GM23248 (cell line): ENCODE results near the gene ASAP2.

ENCODE experiments used
- EZH2 ChIP-seq: fragments of 200-600 bp; sonication (generic); IDR thresholded peaks from 2 replicates; pipeline ENCODE4 v1.6.1; 2018; ENCODE audit warnings: antibody characterized with exemption, mild to moderate bottlenecking; ENCODE audit not compliant: insufficient read depth, poor library complexity, severe bottlenecking
- EZH2phosphoT487 ChIP-seq: fragments of 200-600 bp; sonication (generic); IDR thresholded peaks from 2 replicates; pipeline ENCODE4 v1.6.1; 2018; ENCODE audit warnings: antibody characterized with exemption, moderate library complexity, mild to moderate bottlenecking, low read depth; ENCODE audit not compliant: insufficient read depth

GRCh38 chr2:9179572-9180201, 26.9 kb upstream of the ASAP2 start:
- no peak for TF ChIP-seq EZH2phosphoT487
- no peak for TF ChIP-seq EZH2
